SU-DHL-6 (cell line): Measurements from ENCODE around the gene HOXA3.

ENCODE experiments used
- CTCF ChIP-seq: fragments of 200-600 bp; sonication (generic); IDR thresholded peaks from one replicate; pipeline ENCODE4 v1.5.1; 2017; ENCODE audit warnings: antibody characterized with exemption, mild to moderate bottlenecking, low read length, moderate library complexity; ENCODE audit not compliant: insufficient read depth, poor library complexity, severe bottlenecking
- EZH2phosphoT487 ChIP-seq: fragments of 200-600 bp; sonication (generic), shearing (Covaris generic); conservative IDR thresholded peaks from 2 replicates; pipeline ENCODE4 v1.6.1; 2018; ENCODE audit warnings: mild to moderate bottlenecking, antibody characterized with exemption, low read length, moderate library complexity, mixed read lengths

GRCh38 chr7:27138985-27139333 lies 13.4 kb downstream of the HOXA3 start:
- TF ChIP-seq CTCF, result no peak
- no peak for TF ChIP-seq EZH2phosphoT487
